PC-3 (cell line): ENCODE measurements around the gene SLC6A11.

Experiments used
- EZH2 ChIP-seq: fragments of 300-600 bp; sonication (generic); IDR thresholded peaks from one replicate; pipeline ENCODE4 v1.6.1; 2017; ENCODE audit warnings: antibody characterized with exemption, mild to moderate bottlenecking, low read length; ENCODE audit not compliant: unreplicated experiment
- EZH2phosphoT487 ChIP-seq: fragments of 300-600 bp; sonication (generic); IDR thresholded peaks from 2 replicates; pipeline ENCODE4 v1.6.1; 2018; ENCODE audit warnings: mild to moderate bottlenecking, antibody characterized with exemption, low read length, borderline replicate concordance
- TF ChIP-seq, protein P1 (sequence below): fragments of 300-600 bp; sonication (generic); conservative IDR thresholded peaks from 2 replicates; pipeline ENCODE4 v1.5.1; 2017; ENCODE audit warnings: antibody characterized with exemption, low read depth, mild to moderate bottlenecking, low read length

DNA sequence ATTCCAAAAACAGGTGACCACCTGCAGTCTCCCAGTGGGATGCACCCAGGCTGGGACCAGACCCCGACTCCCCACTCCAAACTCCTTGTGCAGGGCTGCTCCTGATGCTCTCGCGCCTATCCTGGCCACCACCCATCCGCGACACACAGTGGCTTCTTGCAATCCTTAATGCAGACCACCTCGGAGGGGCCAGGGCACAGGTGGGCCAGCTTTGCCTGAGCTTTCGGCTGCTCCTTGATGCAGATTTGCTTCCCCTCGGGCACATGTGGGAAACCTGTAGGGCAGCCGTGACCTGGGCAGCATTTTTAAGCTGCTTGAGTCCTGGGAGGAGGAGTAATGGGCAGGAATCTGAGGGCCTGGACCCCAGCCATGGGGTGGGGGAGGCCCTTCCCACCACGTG lies 18.9 kb downstream of the SLC6A11 start:
- TF ChIP-seq, protein P1, sequence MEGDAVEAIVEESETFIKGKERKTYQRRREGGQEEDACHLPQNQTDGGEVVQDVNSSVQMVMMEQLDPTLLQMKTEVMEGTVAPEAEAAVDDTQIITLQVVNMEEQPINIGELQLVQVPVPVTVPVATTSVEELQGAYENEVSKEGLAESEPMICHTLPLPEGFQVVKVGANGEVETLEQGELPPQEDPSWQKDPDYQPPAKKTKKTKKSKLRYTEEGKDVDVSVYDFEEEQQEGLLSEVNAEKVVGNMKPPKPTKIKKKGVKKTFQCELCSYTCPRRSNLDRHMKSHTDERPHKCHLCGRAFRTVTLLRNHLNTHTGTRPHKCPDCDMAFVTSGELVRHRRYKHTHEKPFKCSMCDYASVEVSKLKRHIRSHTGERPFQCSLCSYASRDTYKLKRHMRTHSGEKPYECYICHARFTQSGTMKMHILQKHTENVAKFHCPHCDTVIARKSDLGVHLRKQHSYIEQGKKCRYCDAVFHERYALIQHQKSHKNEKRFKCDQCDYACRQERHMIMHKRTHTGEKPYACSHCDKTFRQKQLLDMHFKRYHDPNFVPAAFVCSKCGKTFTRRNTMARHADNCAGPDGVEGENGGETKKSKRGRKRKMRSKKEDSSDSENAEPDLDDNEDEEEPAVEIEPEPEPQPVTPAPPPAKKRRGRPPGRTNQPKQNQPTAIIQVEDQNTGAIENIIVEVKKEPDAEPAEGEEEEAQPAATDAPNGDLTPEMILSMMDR = no peak
- TF ChIP-seq EZH2 = no peak
- TF ChIP-seq EZH2phosphoT487 = no peak
